GM18526 (cell line): ENCODE data around the gene CEL.

ENCODE experiments used
- POLR2A ChIP-seq: IDR thresholded peaks from 3 replicates; pipeline ENCODE4 v1.6.1; 2011; ENCODE audit not compliant: insufficient read length; ENCODE audit errors: extremely low read depth

The CEL gene

DNA sequence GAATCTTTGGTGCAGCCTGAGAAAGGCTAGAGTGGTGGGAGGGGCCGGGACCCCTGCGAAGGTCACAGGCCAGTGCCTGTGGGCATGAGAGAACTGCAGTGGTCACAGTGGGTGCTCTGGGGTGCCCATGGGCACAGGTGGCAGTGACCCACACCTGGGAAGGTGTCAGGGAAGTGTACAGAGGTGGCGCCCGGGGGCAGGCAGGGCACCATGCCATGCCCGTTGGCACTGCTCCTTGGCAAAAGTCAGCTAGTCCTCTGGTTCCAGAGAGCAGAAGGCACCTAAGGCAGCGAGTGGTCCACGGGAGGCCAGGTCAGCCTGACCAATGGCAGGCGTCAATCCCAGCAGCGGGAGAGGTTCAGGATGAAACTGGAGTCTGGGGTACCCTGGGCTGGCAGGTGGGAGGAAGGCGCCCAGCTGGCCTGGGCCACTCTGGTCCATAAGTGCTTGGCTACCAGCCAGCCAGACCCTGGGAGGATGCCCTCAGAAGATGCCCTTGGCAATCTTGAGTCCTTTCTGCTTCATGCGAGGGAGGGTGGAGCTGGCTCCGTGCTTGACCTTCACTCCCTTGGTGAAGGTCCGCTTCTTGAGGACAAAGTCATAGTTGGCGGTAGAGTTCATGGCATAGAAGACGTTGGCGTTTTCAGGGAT lies 36.4 kb downstream of the CEL start:
- TF ChIP-seq POLR2A: no peak

DNA sequence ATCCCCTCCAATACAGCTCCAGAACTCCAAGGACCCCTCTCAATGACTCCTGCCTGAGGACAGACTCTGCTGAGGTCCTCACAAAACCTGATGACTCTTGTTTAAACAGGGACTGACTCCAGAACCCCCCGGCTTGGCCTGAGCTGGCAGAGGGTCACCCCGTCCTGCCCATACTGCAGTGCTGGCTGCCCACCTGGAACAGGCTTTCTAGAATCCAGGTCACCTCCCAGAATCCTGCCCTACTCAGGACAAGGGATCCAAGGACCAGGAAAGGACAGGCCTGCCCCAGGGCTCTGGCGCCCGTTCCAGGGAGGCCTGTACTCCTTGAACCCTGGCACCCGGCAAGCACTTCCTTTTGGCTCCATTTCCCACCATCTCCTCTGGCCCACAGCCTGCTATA lies 37.1 kb downstream of the CEL start:
- TF ChIP-seq POLR2A: no peak

DNA sequence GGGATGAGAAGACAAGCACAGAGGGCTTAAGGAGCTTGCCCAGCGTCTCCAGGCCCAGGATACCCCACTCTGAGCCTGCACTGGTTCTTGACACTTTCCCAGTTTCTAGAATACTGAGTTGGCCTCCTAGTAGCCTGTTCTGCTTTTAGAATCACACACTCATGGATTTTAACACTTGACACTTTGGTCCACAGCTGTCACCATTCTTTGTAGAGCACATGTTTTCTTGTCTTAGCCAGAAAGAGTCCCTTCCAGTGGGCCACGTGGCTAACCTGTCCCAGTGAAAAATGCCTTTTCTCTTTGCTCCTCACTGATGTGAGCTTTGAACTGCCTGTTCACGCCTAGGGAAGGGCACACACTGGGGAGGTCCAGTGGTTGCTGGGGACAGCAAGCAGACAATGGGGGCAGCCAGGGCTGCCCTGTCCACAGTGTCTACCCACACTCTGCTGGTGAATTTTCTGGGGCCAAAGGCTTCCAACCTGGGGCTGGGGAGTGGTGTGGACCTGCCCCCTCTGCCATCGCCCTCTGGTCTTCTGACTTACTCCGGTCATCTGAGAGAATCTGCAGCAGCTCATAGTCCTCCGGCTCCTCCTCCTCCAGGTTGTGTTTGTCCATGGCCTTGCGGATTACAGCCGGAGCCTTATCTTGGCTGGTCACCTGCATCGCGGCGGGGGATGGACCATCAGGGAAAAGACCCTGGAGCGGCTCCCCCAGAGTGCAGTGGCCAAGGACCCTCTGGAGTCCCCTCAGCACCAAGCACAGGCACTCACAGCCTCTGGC lies 38.1 kb downstream of the CEL start:
- TF ChIP-seq POLR2A: no peak

DNA sequence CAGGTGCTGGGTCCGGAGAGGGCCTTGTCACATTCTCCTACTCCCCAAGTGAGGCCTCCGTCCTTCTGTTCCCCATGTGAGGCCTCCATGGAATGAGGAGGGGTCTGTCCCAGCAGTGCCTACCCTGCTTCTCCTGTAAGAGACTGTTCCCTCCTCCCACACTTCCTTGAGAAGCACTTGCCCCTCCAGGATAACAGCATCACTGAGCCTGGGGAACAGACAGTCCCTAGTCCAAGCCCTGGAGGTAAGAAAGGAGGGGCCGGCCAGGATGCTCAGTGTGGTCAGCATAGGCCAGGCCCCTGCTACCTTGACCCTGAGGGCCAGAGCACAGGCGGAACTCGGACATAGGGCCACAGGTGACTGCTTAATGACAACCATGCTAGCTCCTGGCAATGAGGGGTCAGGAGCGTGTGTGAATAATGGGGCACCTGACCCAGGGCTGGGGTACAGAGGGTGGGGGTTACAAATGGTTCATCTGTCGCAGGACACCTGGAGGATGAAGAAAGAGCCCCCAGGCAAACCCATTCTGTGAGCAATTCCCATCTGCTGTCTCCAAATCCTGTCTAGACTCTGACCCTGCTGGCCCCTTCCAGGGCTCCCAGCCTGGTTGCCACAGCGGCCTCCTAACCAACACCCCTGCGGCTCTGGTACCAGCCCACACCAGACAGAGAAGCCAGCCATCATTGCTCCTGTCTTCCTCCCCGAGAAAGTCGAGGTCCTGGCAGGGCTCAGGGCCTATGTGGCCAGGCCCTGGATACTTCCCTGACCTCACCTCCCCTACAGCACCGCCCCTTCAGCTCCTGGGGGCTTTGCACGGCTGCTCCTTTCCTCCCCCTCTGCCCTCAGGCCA lies 39.0 kb downstream of the CEL start:
- no peak for TF ChIP-seq POLR2A

DNA sequence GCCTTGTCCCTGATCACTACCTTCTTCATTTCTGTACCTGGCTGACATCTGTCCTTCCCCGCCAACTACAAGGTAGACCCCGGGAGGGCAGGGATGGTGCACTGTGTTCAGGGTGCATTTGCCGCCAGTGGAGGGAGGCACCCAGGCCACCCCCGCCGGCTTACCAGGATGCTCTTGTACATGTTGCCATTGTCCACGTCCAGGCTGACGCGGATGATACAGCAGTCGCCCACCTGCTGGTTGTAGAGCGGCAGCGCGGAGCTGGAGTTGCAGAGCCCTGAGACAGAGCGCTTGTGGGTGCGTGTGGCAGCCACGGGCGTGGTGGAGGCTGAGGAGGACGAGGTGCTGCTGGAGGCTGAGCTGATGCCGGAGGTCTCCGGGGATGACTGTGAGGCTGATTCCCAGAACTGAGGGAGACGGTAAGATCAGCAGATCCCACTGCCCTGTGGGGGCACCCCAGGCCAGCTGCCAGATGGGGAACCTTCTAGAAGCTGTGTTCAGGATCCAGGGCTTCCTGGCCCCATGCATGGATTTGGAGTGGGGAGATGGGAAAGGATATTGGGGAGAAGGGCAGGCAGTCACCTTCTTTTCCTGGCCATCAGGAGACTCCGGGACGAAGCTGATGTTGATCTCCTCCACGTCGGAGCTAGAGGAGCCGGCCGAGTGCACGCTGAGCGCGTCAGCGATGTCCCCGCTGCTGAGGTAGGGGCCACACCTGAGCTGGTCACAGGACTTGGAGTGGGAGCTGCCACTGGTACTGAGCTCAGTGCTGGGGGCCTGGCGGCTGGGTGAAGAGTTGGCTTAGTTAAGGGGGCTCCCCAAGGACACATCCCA lies 39.8 kb downstream of the CEL start:
- TF ChIP-seq POLR2A: no peak

DNA sequence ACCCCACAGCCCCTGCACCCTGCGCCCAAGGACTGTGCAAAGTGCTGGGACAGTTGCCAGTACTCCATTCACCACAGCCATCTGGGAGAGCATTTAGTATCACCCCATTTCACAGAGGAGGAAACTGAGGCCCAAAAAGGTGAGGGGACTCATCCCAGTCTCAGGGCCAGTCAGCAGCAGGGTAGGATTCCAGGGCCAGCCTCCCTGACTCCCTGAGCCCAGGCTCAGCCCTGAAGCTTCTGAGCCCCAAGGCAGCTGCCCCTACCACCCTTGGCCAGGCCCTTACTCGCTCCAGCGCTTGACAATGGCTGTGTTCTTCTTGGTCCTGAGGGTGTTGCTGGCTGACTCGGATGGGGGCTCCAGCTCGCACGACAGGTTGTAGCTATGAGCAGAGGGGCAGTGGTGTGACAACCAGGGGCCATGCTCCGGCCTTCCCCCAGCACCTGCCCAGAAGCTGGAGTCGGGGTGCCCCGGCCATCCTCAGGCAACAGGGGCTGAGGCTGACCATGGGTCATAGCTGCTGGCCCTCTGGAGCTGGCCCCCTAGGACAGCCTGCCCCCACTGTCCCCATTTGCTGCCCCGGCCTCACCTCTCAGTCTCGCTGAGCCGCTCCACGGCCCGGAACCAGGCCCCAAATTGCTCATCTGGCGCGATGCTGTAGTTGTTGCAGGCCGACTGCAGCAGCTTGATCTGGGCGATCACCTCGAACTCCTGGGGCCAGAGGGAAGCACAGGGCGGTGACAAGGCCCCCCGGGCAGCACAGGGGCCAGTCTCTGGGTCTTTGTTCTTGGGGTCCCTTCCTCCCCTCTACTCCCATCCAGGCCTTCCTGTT lies 40.6 kb downstream of the CEL start:
- no peak for TF ChIP-seq POLR2A

DNA sequence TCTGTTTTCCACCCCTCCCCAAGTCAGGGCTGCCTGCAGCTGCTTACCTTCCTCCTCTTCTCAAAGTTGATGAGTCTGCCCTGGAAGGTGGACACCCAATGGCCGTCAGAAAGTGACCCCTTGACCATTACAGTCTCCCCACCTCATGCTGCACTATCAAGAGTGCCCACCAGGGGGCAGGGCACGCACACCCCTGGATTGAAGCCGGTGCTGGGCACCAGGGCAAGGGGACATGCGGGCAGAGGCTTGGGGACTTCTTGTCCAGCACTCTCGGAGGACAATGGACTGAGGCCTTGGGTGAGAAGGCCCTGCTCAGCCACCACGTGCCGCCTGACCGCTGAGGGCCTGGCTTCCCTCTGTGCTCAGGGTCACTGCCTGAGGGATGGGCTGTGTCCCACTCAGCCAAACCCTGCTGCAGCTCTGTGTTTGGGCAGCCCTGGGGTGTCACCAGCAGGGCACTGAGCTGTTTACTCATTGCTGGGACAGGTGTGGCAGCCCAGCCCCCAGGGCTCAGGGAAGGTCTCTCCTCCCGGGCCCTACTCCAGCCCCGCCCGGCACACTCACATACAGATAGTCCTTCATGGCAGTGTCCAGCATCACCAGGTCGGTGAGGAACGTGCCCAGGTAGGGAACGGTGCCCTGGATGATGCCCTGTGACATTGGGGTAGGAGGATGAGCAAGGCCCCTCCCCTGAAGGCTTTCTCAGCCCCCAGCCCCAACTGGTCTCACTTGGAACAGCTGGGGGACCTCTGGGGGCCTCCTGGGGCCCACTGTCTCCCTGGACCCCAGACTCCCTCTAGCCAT lies 41.6 kb downstream of the CEL start:
- no peak for TF ChIP-seq POLR2A

DNA sequence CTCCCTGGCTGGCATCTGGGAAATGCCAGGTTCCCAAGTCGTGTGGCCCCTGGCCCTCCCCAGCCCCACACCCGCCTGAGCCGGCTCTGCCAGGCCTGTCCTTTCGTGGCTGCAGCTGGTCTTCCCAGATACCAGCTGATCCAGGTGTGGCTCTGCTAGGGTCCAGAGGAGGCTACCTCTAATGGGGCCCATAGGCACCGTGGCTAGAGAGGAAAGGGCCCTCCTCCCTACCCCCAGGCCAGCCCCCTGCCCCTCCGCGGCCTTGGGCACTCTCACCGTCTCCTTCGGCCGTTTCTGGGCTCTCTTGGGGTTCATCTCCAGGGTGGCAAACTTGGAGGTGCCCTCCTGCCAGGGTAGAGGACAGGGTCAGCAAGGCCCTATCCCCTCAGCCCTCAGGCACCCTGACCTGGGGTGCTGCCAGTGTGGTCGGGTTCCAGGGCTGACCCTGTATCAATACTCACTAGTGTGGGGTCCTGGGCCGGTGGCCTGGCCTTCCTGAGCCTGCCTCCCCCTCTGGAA lies 42.3 kb downstream of the CEL start:
- no peak for TF ChIP-seq POLR2A

DNA sequence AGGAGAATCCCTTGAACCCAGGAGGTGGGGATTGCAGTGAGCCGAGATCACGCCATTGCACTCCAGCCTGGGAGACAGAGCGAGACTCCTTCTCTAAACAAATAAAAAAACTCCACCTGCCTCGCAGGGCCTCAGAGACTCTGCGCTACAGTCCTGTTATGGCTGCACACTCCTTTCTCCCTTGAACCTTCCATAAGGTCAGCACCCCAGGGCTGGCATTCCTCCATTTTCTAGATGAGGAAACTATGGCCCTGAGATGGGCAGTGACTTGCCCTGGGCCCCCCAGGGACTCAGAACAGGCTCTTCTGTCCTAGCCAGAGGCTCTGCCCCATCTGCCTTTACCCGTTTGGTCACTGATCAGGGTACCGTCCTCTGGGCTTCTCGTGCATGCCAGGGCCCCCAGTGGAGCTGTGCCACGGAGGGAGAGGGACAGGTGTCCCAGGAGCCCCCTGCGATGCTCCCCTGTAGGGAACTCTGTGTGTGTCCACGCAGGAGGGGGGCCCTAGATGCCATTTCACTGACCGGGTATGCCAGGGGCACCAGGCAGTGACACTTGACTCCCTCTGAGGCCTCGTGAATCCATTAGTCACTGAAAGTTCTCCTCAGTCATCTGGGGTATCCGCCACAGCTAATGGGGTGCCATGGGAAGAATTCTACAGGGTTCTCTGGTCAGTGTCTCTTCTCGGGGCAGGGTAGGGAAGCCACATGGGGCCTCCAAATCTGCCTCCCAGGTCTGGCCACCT lies 43.1 kb downstream of the CEL start:
- TF ChIP-seq POLR2A: no peak

DNA sequence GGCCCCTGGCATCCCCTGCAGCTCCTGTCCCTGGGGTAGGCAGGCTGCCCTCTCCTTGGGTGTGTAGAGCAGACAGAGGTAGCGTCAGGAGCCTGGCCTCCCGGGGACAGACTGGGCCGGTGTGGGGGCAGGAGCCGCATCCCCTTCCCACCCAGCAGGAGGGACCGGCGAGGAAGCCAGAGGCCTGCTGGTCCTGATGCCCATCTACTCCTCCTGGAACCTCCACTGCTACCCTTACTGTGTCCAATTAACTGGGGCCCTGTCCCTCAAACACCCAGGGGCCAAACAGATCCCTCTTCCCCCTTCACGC lies 43.6 kb downstream of the CEL start:
- TF ChIP-seq POLR2A: no peak

DNA sequence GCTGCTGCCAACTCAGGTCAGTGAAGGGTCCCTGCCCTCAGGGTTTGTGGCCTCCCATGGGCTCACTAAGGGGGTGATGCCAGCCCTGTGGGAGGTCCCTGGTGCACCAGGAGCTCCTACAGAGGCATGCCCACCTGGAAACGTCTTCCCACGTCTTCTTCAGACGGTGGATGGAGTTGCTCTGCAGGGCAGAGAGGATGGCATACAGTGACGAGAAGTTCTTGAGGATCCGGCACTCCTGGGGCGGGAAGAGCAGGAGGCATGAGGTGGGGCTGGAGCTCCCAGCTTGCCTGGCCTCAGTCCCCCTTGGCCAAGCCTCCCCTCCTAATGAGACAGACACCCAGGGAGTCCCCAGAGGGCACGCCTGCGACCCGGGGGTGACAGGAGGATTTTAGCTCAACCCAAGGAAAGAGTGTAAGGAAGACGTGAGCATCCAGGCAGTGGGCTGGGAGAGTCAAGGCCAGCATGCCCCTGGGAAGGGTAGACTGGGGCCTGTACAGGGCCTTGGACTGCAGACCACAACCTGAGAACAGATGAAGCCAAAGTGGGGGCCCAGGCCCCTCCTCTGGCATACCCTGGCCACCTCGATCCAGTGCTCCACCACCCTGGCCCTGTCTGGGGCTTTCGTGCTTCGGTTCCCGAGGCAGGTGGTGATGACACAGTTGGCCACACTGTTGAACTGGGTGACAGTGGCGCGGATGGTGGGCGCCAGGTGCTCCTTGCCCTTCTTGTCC lies 44.9 kb downstream of the CEL start:
- no peak for TF ChIP-seq POLR2A

DNA sequence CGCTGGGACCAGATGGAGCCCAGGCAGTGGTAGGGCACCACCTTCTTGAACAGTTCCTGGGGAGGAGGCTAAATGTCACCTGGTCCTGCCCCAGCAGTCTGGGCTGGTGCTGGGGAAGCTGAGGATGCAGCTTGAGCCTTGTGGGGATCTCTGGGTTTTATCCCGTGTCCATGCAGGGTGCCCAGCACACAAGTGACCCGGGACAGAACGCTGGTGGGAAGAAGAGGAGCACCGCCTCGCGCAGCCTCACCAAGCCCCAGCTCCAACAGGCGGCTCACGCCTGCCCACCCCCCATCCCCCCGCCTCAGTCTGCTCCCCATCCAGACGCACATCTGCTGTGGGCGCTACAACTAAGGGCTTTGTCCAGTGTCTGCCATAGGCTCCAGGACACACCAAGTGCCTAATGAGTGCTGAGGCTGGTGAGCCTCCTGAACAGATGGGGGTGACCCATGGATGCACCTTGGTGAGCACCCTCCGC lies 45.5 kb downstream of the CEL start:
- no peak for TF ChIP-seq POLR2A
